Stimulated activated CD8-positive, alpha-beta memory T cell treated with anti-CD3 and anti-CD28 coated beads, Interleukin-2, amount 100 ng/mL, for 48 hours (primary cell): ENCODE results near the gene GJD4.
A peak's percentile ranks its signal among the peaks of the same experiment; 100 is the strongest.

Source experiments
- DNase-seq, 2 donors: peaks; one replicate each; pipeline ENCODE4 v3.0.0-alpha.2; 2020; ENCODE audit warnings: low read depth in 2 of 2

Gene GJD4

DNA sequence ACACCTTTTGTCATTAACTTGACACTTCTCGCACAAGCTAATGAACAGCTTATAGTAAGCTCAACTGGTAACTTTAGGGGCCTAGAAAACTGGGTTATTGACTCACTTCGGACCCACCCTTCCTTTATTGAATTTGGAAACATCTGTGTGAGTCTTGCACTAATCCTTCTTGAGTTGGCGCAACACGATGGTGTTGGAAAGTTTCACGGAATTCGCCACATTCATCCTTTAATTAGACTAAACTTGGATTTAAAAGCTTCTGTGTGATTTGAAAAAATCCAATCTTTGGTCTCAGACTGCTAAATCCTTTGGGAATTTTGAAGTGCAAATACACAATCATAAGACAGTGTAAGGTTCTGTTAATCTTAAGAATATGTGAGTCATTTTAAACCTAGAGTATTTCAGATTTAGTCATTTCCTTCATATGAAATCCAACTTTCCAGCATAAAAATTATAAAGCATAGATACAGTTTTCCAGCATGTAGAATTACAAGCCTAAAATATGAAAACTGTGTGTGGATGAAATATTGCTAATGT, 21.9 kb downstream of the GJD4 start:
- DNase-seq = no peak

DNA sequence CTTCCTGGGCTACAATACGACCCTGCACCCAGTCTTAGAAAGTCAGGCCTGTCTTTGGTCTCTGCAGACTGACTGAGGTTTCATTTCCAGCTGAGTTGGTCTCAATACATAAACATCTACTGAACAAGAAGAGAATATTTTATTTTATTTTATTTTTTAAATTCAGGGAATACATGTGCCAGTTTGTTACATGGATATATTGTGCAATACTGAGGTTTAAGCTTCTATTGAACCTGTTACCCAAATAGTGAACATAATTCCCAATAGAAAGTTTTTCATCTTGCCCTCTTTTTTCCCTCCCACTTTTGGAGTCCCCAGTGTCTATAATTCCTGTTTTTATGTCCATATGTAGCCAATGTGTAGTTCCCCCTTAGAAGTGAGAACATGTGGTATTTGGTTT, 26.3 kb downstream of the GJD4 start:
- DNase-seq = no peak

DNA sequence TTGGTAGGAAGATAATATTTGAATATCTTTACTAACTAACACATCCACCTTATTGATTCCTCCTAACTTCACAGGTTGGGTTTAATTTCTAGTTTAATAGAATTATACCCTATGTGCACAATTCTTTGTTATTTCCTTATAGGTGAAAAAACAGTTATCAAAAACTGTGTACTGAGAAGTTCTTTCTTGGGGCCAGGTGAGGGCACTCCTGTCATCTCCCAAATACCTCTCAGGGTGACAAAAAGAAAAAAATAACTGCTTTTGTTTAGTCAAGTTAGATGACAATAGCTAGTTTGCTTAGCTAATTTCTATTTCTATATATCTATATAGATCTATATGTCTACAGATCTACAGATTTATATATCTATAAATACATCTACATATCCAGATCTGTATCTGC, 26.9 kb downstream of the GJD4 start:
- DNase-seq = no peak

DNA sequence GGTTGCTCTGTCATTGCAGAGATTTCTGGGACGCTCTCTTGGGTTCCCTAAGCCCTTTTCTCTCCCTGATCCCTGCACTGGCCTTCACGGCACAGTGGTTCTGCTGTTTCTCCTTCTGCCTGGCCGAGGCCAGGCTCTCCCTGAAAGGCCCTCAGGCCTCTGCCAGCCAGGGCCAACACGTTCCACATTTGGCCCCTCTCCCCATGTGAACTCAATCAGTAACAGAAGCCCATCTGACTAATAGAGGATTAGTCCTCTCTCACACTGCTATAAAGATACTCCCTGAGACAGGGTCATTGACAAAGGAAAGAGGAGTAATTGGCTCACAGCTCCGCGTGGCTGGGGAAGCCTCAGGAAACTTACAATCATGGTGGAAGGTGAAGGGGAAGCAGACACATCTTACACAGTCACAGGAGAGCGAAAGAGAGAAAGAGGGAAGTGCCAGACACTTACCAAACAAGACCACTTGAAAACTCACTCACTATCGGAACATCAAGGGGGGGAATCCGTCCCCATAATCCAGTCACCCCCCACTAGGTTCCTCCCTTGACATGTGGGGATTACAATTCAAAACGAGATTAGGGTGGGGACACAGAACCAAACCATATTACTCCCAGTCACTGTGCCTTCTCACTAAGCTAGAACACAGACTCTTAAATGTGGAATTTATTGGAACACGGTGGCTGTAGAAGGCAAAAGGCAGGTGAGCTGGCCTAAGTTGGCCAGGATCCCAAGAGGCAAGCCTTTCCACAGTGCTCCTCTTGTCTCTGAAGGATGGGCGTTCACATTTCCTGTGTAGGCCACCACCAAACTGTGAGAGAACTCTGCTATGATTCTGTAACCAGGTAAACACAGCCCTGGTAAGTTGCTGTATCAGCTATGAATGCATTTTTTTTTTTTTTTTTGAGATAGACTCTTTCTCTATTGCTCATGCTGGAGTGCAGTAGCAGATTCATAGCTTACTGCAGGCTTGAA, 28.2 kb downstream of the GJD4 start:
- no peak for DNase-seq

DNA sequence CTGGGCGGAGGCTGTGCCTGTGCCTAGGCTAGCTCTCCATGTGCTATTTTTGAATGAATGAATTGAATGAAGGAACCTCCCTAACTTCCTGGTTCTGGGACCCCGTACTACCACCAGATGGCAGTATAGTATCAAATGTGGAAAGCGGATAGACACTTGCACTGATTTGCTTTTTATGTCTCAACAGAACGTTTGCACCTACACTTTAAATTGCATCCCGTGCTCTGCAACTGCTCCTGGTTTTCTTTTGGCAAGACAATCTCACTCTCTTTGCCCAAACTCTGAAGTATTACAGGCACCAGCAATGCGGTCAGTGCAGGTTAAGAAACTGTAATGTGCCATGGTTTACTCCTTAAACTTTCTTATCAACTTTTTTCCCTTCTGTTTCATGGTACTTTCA, 30.4 kb downstream of the GJD4 start:
- DNase-seq = no peak

DNA sequence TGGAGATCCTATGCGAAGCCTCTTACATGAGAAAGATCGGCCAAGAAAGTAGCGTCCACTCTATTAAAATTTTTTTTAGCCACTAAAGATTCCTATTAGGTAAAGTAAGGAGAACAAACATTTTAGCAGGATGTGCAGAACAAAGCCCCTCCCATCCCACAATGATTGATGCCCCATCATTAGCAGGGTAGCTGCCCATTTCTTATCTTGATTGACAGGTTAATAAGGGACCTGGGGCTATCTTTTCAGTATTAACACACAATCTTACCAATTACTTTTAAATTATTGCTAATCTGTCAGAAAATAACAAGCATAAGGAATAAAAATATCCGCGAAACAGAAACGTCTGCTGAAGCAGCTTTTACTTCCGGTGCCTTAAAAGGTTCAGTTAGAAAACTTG, 31.8 kb downstream of the GJD4 start:
- no peak for DNase-seq

DNA sequence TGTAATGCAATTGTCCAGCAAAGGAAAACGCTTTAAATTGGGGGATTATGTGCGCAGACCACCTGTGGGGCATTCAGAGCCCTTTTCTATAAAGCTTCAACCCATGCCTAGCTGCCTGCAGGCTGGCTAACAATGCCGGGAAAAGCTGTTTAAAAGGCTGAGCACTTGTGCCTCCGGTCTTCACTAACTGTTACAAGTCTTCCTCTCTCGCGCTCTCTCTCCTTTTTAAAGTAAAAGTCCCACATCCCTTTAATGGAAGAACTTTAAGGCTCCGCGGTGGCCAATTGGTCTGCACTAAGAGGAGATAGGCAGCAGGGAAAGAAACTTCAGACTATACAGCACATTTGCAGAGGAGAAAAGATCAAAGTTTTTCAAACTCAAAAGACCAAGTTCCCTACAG, 32.3 kb downstream of the GJD4 start:
- DNase-seq = no peak

DNA sequence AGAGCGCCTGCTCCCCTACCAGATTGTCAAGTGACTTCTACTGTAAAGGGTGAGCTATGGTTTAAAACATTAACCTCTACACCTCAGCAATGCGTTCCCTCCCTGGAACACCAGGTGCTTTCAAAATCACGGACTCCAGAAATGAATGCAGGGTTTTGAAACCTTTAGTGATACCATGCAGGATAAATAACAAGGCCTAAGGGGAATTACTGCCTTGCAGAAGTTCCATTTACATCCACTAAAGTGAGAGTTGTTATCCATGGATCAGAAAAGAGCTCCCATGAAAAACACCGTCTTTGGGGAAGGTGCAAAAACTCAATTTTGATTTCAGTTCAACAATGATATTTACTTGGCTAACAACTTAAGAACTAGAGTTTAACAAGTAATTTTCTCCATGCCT, 33.0 kb downstream of the GJD4 start:
- no peak for DNase-seq

DNA sequence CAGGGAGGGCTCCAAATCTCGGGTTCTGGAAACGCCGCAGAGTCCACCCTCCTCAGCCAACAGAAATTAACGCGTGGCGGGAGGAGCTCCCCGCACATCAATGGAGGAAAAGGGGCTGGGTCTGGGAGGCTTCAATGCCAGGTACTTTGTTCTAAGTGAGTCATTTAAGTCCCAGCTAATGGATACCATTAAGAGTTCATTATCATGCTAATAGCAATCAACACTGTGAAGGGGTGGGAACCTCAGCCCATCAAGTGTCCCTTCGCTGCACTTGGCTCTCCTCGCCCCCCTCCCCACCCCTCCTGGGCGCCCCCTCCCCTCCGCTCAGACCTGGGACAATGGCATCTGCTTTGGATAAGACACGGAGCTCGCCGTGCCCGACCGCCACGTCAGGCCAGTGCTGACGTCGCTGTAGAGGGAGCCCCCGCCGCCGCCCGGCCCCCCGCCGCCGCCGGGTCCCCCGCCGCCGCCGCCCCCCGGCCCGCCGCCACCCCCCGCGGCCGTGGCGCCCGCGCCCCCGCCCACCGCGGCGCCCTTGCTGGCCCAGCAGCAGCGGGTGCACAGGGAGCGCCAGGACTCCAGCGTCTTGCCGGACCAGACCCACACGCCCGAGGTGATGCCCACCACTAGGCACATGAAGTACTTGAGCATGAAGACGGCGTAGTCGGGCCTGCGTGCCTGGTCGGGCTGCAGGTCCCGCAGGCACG, 34.0 kb downstream of the GJD4 start:
- no peak for DNase-seq

DNA sequence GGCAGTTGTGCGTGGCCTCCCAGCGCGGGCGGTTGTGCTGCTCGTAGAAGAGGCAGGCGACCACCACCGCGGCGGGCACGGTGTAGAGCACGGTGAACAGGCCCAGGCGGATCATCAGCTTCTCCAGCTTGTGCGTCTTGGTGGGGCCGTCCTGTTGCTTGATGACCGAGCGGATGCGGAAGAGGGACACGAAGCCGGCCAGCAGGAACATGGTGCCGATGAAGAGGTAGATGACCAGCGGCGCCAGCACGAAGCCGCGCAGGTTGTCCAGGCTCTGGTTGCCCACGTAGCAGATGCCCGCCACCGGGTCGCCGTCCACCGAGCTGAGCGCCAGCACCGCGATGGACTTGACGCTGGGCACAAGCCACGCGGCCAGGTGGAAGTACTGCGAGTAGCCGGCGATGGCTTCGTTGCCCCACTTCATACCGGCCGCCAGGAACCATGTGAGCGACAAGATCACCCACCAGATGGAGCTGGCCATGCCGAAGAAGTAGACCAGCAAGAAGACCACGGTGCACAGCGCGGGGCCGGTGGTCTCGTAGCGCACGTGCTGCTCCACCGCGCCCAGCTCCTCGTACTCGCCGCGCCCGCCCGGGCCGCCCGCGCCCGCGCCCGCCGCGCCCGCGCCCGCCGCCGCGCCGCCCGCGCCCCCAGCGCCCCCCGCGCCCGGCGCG, 34.7 kb downstream of the GJD4 start:
- DNase-seq = no peak

DNA sequence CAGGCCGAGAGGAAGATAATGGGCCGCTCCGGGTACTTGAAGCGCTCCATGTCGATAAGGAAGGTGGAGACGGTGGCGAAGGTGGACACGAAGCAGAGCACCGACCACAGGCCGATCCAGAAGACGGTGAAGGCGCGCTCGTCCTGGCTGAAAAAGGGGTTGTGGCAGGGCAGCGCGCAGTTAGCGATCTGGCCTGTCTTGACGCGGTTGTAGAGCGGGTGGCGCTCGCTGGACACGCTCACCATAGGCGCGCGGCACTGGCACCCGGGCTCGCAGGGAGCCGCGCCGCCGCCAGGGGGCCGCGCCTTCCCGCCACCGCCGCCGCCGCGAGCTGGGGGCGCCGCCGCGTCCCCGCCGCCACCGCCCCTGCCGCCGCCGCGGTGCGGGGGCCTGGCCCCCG, 35.3 kb downstream of the GJD4 start:
- DNase-seq = no peak

DNA sequence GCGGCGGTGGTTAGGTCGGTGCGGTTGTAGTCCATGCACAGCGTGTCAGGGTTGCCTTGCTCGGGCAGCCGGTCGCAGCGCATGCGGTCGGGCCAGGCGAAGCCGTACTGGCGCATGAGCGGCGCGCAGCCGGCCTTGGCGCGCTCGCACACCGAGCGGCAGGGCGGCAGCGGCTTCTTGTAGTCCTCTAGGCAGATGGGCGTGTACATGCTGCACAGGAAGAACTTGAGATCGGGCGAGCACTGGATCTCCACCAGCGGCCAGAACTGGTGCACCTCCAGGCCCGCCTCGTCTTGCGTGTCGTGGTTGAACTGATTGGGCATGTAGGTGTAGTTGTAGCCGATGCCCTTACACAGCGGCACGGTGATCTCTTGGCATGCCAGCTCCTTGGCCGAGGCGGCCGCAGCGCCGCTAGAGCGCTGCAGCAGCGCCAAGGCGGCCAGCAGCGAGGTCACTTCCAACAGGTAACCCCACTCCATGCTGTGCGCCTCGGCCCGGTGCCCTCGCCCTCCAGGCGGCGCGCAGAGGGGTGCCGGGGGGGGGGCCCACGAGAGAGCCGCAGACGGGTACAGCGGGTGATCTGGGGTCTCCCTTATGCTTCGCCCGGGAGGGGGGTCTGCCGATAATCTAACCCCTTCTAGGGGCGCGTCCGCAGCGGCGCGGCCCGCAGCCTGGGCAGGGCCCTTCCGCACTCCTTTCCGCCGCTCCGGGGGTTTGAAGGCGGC, 36.0 kb downstream of the GJD4 start:
- no peak for DNase-seq

DNA sequence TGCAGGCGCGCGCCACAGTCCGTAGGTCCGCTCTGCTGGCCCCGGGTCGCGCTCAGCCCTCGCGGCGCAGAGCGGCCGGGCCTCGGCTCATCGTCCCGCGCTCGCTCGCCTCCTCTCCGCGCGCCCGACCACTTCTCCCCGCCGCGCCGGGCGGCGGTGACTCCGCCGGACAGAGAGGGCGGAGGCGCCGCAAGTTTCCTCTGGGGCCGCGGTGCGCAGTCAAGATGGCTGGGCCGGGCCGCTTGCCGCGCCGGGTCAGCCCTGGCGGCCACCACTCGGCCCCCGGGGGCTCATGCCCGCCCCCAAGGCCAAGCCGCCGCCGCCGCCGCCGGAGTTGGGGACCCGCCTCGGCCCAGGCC, 36.5 kb downstream of the GJD4 start:
- DNase-seq = no peak

DNA sequence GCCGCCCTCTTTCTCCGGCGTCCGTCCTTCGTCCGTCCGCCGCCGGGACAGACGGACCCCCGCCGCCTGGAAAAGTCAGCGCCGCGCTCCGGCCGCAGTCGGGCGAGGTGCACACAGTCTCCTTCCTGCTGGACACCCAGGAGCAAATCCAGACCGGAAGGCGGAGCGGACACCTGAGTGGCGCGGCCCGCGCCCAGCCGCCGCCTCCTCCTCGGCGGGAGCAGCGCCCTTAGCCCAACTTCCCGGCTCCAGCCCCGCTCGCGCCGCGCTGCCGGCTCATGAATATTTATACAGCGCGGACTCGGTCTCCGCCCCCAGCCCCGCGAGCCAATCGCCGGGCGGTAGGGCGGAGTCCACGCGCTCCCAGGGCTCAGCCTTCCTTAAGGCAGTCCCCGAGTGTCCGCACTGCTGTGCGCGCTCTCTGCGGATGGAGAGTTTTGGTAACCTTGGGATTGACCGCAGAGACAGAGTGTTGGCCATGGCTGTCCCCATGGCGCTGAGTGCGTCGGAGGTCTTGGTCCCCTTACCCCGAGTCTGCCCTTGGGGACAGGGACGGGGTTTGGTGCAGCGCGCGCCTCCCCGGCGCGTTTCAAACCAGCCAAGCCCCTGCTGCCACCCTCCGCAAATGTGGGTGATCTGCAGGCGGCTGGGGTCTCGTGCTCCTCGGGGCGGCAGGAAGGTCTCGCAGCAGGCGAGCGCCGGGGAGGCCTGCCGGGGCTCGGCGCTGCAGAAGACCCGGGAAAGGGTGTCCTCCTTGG, 37.1 kb downstream of the GJD4 start, which contains the start of gene FZD8:
Gene FZD8, minus strand, starts transcription at position 262 of the 758 bp plus-strand sequence. CDS start 867 bp downstream, outside the sequence.
- peak; percentile 64 to 65 for DNase-seq

DNA sequence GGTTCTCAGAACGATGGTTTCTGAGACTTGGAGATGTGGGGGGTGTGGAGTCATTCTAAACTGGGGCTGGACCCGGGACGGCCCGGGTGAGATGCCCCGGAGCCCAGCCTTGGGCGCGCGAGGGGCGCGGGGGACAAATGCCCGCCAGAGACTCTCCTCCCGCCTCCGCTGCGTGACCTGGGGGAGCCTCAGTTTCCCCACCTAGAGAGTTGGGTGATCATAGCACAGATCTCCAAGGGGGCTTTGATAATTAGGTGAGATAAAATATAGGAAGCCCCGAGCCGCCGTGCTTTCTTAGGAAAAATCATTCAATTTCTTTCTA, 37.6 kb downstream of the GJD4 start:
- no peak for DNase-seq

DNA sequence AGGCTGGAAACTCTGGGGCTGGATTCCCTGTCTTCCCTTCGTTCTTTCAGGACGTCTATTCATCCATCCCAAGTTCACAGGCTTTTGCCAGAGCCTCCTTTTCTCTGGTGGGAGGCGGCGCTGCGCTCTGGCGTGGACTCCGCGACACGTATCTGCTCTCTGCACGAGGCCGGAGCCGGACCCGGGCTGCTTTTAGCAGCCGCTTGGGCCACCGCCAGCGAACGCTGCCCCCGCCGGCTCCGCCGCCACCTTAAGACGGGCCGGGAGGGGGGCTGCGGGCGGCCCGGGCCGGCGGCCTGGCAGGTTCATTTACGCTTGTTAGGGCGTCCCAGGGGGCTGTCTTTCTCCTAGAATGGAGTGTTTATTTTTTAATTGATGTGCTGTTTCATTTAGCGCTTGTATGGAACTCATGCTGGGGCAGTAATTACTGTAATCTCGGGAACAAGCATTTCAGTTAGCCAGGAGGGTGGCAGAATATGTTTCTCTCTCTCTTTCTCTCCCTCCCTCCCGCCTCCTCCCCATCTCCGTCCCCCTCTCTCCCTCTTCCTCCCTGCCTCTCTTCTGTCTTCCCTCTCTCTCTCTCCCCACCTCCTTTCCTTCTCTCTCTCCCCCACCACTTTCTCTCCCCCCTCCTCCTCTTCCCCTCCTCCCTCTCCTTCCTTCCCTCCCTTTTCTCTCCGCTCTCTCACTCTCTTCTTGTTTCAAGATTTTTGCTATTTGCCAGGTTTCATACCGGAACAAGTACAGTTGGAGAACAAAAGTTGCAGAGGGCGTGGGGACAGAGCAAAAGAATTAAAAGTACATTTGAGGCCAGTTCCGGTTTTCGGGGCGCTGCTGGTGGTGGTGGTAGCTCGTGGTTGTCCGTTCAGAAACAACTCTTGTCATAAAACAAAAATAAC, 38.3 kb downstream of the GJD4 start:
- no peak for DNase-seq

DNA sequence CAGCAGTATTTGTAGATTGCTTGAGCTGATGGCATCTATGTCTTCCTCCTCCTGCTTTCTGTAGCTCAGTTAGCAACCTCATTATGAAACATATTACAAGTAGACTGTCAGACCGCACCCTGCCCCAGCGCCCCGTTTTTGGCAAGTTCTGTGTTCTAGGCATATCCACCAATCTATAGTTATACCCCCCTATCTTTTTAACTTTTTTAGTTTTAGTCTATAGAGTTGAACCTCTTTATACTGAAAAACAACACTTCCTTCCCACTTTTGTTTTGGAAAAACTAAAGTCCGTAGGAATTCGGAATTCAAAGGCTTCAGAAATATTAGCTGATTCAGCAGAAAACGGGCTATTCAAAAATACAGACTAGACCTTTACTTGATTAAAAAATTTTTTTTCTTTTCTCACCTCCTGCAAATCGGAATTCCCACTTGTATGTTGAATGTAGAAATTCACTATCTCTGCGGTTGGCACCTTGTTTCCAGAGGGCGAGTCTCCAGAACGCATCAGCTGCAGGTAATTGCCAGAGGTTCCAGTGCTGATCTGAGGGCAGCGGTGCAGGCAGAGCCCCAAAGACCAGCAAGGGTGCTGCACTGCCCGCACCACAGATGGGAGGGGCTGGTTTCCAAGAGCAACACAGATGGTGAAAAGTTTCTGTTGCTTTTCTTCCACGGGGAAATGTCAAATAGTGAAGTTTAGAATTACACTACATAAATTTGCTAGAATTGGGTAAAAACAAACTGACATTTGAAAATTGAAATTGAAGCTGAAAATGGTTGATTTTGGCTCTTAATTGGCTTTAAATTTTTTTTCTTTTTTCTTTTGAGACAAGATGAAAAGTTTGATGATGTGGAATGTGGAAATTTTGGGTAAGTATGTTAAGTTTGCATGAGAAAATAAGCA, 39.2 kb downstream of the GJD4 start:
- DNase-seq = no peak

DNA sequence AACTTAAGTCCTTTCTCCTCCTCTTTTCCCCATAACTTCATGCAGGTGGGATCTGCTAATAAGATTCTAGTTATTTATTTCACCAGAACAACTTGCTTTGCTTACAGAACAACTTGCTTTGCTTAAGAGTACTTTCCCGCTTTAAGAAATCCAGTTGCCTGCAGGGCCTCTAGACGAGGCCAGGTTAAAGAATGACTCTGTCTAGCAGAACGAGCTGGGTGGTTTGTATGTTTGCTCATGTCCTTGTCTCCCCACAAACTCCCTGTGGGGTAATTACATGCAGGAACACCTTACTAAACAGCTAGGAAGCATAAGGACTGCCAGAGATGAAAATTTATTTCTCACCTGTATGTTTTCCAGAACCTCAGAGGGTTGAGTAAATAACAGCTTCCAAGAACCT, 45.8 kb downstream of the GJD4 start:
- no peak for DNase-seq

DNA sequence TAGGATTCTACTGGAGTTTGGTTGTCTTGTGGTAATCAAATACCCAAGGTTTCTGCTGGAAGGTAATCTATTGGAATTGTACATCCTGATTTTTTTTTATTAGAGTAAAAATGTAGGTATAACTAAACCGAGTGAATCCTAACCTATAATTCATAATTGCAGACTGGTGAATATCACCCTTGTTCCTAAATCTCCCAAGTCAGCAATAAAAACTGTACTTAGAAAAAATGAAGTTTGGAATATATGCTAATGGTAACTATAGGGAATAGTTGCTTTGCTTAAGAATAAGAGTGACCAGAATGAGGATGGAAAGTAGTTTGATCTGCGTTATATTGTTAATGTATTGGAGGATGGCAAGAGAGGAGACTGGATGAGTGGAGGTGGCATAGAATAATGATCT, 47.7 kb downstream of the GJD4 start:
- DNase-seq = no peak
